NCI-H146 treated with DMSO at 0.1 percent for 48 hours (cell line): Measurements from ENCODE around the gene INO80E.

Source experiments
- DNase-seq: peaks from one replicate; lab custom pipeline; 2025; ENCODE audit not compliant: unreplicated experiment; lab: John Stamatoyannopoulos, UW

INO80E gene

DNA sequence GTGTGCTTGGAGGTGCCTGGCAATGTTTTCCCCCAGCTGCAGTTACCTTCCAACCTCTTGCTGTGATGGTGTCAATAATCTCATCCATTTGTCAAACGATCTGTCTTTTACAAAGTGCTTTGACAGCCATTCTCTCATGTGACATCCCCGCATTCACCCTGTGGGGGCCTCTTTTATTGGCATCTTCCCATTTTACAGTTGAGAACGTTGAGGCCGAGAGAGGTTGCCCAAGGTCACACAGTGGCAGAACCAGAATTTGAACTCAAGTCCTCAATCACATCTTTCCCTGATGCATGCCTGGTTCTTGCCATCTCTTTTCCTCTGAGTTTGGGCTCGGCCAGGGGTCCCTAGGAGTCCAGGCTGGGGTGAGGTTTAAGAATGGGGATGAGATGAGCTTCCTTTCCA, 20.9 kb upstream of the INO80E start:
- no peak for DNase-seq

DNA sequence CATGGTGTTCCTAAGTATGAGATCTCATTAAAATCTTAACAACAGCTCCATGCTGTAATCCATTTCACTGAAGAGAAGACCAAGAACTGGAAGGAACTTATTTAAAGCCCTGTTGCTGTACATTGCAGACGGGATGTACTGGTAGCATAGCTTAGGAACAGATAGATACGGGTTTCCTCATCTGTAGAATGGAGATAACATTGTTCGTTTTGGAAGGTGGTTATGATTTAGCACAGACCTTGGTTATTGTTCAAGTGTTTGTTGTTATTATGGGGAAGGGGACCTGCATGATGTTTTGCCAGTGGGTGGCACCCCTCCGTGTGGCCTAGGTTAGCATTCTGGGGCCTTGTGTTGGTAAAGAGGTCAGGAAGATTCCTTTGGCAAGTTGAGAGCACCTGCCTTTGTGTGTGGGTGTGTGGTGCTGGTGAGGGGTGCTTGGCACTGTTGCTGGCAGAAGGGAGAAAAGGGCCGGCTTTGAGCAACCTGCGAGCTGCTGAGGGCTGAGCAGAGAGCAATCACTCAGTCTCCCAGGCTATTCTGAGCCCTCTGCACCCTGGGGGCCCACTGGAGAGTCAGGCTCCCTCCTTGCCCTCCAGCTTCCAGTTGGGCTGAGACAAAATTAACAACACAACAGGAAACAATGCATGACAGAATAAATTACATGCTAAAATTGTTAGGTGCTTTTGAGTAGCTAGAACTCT, 20.1 kb upstream of the INO80E start:
- no peak for DNase-seq

DNA sequence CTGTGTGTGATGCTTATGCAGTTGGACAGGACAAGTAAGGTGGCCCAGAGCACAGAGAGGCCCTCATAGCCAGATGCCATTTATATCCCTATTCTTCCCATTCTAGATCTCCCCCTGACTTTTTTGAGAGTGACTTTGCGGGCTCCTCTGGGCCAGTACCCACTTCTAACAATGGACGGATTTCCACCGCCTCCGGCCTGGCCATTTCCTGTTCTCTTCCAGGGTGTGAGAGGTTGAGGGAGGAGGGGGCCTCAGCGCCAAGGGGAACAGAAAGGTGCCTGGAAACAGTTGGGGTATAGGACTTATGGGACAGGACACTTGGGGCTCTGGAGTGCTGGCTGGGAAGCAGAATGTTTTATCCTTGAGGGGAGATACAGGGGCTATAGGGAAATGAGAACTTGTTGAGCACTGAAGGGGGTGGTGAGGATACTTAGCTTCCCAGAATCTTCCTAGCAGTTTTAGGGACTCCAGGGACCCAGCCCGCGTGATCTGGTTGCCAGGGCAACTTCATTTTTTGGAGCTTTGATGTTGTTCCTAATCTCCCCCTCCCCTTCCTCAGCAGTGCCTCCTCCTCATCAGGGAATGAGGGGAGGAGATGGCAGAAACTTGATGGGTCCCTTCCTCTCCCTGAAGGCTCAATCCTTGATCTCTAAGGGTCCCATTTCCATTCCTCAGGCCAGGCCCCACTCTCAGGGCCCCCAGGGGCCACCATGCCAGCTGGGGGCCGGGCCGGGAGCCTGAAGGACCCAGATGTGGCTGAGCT, 18.8 kb upstream of the INO80E start:
- no peak for DNase-seq

DNA sequence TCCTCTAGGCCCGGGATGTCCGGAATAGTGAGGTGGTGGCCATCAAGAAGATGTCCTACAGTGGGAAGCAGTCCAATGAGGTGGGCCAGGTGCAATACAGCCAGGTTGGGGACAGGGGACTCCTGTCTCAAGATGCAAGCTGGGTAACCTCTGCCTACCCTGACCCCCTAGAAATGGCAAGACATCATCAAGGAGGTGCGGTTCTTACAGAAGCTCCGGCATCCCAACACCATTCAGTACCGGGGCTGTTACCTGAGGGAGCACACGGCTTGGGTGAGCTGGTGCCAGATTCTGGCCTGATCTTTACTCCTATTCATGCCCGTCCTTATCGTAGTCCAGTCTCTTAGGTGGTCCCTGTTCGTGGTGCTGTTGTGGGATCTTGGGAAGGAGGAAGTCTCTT, 18.0 kb upstream of the INO80E start:
- DNase-seq = no peak

DNA sequence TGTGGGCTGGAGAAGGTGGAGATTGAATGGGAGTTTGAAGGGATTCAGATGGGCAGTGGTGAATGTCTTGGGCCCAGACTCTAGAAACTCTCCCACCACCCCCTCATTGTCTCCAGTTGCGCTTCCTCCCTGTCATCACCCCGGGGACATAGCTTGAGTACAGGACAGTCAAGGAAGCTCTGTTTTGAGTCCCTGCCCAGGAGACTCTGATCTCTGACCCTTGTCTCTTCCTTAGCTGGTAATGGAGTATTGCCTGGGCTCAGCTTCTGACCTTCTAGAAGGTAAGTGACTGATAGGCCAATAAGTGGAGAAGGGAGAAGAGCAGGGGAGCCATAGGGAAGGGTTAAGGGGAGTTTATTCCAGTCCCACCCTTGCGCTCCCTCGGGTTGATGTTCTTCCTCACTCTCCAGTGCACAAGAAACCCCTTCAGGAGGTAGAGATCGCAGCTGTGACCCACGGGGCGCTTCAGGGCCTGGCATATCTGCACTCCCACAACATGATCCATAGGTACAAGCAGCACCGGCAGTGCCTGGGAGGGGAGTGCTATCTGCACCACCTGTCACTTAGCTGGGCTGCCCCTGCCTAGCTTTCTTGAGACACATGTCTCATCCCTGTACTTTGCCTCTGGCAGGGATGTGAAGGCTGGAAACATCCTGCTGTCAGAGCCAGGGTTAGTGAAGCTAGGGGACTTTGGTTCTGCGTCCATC, 17.3 kb upstream of the INO80E start:
- DNase-seq = no peak

DNA sequence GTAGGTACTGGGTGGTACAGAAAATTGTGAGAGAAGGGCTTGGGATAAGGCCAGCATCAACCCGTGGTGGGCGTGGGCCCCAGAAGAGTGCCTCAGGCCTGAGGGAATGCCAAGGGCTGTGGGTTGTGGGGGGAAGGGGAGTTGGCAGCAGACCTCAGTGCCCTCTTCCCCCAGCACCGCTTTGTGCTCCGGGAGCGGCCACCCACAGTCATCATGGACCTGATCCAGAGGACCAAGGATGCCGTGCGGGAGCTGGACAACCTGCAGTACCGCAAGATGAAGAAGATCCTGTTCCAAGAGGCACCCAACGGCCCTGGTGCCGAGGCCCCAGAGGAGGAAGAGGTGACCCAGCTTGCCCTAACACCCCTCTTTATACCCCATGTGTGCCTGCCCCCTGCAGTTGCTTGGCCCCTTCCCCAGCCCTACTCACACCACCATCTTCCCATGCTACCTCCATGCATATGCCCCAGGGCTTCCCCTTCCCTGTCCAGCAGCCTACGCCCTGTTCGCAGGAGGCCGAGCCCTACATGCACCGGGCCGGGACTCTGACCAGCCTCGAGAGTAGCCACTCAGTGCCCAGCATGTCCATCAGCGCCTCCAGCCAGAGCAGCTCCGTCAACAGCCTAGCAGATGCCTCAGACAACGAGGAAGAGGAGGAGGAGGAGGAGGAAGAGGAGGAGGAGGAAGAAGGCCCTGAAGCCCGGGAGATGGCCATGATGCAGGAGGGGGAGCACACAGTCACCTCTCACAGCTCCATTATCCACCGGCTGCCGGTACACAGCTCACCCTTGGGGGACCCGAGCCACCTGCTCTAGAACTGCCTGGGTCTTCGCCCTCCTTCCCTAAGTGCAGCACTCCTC, 13.3 kb upstream of the INO80E start:
- DNase-seq = no peak

DNA sequence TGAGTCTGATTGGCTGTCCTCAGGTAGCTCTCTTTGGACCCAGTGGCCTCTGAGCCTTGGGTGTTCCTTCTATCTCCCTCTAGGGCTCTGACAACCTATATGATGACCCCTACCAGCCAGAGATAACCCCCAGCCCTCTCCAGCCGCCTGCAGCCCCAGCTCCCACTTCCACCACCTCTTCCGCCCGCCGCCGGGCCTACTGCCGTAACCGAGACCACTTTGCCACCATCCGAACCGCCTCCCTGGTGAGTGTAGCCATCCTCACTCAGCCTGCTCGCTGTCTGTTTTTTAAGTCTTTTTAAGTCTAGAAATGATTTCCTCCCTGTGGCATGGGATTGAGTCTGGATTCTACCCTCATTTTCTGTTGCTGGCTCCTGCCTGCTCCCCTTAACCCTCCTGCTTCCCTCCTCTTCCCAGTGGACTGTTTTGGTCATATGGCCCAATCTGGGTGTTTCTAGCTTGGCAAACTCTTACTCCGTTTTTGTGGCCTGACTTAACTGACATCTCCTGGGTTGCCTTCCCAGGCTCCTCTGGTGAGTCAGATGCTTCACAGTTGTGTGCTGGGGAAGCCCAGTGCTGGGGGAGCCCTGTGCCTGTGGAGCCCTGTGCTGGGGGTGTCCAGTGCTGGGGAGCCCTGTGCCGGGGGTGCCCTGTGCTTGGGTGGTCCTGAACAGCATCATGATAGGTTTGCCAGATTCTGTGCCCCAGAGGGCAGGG, 12.5 kb upstream of the INO80E start:
- DNase-seq = no peak

DNA sequence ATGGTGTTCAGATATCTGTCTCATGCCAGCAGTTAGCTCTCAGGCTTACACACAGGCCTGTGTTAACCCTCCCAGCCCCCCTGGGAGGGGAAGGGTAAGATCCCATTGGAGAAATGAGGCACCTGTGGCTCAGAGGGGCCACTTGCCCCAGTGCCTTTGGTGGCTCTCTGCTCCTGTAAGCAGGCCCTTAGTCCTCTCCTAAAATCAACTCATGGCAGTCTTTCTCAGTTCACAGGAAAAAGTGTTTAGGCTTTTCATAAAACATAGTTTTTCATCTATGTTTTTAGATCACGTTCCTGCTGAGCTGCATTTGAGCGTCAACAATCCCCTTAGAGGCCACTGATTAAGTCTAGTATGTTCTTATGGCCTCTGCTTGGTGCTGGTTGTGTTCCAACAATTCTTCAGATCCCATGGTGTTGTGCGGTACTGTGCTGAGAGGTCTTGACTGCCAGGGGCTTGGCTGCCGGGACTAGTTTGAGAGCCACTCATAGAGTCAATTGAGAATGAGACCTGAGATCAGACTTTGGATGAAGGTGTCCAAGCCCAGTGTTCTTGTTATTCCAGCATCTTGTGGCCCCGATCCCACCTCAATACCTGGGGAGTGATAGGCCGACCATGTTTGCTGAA, 11.8 kb upstream of the INO80E start:
- no peak for DNase-seq

DNA sequence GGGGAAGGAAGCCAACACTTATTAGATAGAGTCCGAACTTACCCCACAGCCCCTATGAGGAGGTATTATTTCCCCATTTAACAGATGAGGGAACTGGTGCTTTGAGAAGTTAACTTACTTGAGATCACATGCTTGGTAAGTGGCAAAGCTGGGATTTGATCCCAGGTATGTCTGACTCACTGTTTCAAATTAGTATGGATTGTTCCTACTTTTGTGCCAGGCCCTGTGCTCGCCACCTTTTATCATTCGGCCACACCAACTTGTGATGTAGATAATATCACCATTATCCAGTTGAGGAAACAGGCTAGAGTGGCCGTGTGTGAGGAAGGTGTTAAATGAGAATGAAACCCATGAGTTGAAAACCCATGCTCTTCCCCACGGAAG, 11.3 kb upstream of the INO80E start:
- no peak for DNase-seq

DNA sequence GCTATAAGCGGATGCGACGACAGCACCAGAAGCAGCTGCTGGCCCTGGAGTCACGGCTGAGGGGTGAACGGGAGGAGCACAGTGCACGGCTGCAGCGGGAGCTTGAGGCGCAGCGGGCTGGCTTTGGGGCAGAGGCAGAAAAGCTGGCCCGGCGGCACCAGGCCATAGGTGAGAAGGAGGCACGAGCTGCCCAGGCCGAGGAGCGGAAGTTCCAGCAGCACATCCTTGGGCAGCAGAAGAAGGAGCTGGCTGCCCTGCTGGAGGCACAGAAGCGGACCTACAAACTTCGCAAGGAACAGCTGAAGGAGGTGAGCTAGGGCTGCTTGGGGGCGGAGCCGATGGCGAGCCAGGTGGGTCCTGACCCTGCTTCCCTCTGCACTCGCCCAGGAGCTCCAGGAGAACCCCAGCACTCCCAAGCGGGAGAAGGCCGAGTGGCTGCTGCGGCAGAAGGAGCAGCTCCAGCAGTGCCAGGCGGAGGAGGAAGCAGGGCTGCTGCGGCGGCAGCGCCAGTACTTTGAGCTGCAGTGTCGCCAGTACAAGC, 10.7 kb upstream of the INO80E start:
- no peak for DNase-seq

DNA sequence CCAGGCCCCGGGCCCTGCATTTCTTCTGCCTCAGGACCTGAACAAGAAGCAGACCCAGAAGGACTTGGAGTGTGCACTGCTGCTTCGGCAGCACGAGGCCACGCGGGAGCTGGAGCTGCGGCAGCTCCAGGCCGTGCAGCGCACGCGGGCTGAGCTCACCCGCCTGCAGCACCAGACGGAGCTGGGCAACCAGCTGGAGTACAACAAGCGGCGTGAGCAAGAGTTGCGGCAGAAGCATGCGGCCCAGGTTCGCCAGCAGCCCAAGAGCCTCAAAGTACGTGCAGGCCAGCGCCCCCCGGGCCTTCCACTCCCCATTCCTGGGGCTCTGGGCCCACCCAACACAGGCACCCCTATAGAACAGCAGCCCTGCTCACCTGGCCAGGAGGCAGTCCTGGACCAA, 9.8 kb upstream of the INO80E start:
- no peak for DNase-seq

DNA sequence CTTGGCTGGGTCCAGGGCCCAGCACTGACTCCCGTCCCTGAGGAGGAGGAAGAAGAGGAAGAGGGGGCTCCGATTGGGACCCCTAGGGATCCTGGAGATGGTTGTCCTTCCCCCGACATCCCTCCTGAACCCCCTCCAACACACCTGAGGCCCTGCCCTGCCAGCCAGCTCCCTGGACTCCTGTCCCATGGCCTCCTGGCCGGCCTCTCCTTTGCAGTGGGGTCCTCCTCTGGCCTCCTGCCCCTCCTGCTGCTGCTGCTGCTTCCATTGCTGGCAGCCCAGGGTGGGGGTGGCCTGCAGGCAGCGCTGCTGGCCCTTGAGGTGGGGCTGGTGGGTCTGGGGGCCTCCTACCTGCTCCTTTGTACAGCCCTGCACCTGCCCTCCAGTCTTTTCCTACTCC, 9.1 kb upstream of the INO80E start:
- DNase-seq = no peak

DNA sequence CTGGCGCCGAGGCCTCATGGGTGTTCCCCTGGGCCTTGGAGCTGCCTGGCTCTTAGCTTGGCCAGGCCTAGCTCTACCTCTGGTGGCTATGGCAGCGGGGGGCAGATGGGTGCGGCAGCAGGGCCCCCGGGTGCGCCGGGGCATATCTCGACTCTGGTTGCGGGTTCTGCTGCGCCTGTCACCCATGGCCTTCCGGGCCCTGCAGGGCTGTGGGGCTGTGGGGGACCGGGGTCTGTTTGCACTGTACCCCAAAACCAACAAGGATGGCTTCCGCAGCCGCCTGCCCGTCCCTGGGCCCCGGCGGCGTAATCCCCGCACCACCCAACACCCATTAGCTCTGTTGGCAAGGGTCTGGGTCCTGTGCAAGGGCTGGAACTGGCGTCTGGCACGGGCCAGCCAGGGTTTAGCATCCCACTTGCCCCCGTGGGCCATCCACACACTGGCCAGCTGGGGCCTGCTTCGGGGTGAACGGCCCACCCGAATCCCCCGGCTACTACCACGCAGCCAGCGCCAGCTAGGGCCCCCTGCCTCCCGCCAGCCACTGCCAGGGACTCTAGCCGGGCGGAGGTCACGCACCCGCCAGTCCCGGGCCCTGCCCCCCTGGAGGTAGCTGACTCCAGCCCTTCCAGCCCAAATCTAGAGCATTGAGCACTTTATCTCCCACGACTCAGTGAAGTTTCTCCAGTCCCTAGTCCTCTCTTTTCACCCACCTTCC, 8.5 kb upstream of the INO80E start:
- no peak for DNase-seq

DNA sequence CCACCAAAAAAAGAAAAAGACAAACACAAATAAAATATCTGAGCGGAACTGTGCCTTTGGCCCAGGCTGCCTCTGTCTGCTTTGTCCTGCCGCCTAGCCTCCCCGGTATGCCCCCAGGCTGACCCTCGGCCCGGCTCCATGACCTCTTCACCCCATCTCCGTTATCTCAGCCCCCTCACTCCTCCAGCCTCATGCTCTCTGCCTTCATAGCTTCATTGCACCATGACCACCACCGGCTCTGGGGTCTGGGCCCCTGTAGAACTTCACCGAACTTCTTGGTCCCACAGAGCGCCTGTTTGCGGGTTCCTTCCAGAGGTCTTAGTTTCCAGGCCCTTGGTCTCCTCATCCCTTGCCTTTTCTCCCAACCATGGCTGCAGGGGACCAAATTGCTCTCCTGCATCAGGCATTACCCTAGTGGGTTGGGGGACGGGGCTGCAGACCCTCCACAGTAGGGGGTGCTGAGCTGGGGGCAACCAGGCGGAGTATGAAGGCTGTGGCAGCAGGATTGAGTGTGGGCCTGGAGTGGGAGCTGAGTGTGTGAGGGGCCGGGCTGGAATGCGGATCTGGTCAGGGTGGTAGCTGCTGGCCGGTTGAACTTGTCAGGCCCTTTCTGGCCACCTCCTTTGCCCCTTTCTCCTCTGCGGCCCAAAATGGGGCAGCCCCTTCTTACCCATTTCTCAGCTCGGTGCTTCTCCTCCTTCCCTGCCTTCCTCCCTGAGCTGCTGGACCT, 7.5 kb upstream of the INO80E start:
- no peak for DNase-seq

DNA sequence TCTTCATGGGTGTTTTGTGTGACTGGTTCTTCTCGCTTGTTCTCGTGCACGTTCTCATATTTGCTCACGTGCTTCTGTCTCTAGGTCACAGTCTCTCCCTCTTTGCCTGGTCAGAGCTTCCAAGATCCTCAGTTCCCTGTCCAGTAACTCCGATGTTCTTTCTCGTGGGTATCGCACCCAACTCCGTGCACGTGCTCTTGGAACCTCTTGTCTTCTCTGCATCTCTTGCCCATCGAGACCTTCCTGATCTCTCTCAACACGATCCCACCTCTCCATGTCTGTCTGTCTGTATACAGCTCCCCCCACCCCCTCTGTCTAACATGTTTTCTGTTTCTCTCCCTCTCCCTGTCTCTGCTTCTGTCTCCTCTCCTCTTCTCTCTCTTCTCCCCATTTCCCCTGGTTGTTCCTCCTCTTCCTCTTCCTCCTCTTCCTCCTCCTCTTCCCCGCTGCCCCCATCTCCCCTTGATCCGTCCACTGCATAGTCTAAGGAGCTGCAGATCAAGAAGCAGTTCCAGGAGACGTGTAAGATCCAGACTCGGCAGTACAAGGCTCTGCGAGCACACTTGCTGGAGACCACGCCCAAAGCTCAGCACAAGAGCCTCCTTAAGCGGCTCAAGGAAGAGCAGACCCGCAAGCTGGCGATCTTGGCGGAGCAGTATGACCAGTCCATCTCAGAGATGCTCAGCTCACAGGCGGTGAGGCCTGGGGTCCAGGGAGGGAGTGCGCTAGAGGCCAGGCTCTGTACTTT, 6.8 kb upstream of the INO80E start:
- DNase-seq = no peak

DNA sequence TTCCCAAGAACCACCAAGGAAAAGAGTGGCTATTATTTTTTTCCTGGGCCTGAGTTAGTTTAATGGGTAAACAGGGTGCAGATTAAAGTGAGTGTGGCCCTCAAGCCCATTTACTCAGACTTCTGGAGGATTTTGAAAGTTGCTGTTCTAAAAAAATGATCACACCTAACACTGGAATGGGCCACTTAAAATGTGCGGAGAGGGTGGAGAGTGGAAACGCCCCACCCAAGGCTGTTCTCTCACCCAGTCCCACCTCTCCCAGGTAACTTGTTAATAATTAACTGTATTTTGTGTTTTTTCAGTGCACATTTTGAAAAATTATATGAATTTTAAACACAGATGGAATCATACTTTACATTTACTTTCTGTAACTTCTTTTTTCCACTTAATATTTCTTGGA, 6.0 kb upstream of the INO80E start:
- DNase-seq = no peak

DNA sequence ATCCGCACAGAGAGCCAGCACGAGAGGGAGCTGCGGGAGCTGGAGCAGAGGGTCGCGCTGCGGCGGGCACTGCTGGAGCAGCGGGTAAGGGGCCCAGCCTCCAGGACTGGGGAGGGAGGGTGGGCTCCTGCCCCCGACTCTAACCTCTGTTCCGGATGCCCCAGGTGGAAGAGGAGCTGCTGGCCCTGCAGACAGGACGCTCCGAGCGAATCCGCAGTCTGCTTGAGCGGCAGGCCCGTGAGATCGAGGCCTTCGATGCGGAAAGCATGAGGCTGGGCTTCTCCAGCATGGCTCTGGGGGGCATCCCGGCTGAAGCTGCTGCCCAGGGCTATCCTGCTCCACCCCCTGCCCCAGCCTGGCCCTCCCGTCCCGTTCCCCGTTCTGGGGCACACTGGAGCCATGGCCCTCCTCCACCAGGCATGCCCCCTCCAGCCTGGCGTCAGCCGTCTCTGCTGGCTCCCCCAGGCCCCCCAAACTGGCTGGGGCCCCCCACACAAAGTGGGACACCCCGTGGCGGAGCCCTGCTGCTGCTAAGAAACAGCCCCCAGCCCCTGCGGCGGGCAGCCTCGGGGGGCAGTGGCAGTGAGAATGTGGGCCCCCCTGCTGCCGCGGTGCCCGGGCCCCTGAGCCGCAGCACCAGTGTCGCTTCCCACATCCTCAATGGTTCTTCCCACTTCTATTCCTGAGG, 5.0 kb upstream of the INO80E start:
- DNase-seq = no peak
